HG02981 (cell line): ENCODE measurements around the gene RPL41.

Source experiments
- ATAC-seq: cut with Tn5 transposase; IDR thresholded peaks from one replicate; pipeline ENCODE4 v1.9.1; 2021; ENCODE audit warnings: mild to moderate bottlenecking, moderate library complexity; ENCODE audit not compliant: unreplicated experiment

The RPL41 gene

DNA sequence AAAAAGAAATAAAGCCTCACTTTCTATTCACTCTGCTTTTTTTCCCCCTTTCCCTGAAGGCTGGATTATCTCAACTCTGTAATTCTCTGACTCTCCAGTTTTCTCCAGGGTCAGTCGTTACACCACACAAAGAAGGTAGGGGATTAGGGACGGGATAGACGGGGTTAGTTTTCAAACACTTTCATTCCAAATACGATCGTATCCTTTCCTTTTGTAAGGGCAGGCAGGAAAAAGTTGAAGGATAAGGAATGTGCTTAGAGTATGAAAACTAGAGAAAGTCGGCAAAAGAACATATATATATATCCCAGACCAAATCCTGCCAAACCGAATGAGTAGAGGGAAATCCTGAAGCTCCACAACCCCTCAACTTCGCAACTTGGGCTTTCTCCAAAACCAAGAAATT is 11.1 kb downstream of the RPL41 start:
- no peak for ATAC-seq

DNA sequence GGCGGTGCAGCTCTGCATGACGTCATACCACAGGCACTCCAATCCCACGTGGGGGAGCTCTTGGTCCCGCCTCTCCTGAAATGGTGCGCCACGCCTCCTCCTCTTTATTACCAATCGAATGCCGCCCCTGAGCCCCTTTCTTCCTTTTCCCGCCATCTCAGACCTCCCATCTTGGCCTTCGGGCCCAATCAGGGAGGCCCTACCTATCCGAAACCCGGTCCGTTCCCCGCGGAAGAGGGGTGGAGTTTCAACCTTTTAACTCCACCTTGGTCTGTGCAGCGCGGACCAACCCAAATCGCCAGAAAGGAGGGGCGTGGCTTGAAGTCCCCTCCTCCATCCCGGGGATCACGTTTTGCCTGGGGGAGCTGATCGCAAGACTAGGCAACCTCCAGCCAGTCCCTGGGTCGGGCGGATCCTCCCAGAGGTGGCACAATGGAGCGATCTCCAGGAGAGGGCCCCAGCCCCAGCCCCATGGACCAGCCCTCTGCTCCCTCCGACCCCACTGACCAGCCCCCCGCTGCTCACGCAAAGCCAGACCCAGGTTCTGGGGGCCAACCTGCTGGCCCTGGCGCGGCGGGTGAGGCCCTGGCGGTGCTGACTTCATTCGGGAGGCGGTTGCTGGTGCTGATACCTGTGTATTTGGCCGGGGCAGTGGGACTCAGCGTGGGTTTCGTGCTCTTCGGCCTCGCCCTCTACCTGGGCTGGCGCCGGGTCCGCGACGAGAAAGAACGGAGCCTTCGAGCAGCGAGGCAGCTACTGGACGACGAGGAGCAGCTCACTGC is 11.6 kb downstream of the RPL41 start, which contains the start of gene ESYT1:
TSS of gene ESYT1 (plus strand) at position 380 of the 782 bp plus-strand sequence. CDS start at position 433, 53 bp downstream.
- peak; percentile 88 for ATAC-seq

DNA sequence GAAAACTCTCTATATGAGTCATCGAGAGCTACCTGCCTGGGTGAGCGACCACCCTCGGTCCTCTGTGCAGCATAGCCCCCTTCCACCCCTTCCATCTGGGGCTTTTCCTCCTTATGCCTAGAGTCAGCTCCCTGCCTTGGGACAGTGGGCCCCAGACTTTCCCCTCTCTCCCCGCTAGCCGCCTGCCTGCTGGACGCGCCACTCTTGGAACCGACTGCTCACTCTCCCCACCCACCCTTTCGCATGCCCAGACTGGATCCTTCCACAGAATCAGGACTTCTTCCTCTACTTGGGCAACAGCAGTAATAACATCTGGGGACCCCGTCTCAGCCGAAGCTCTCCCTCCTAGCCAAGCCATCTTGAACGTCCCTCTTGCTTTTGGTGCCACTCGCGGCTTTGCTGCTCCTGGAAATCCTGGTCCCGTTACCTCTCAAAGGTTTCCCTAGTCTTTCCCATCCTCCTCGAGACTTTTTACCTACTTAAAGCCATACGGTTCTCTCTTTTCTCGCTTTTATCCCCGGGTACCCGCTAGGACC is 12.3 kb downstream of the RPL41 start:
- ATAC-seq = peak; percentile 2

DNA sequence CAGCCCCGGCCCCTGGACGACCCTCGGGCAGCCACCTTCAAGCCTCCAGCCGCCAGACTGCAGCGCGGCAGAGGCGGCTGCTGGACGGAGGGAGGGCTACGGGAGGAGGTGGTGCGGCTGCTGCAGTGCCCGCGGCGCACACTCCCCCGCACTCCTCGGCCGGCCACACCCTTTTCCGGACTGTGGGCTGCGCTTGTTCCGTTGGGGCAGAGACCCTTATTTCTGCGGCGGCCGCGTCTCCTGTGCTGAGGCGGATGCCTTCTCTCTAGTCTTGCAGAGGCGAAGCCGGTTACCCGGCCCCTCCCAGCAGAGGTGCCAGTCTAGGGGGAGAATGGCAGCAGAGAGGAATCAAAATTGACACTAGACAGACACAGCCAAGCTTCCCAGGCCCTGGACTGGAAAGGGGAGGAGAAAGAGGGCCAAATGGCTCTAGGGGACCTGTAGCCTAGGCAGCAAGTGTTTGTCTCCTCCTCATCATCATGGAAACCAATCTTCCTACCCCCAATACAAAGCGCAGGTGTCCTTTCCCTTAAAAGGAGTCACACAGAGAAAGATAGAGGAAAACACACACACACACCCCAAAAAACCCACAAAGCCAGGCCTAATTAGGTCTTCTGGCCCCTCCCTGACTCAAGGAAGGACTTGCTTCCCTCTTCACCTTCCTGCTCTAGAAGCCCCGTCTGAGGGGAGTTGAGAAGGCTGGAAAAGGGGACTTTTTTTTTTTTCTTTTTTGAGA is 12.9 kb downstream of the RPL41 start:
- peak; percentile 21 for ATAC-seq

DNA sequence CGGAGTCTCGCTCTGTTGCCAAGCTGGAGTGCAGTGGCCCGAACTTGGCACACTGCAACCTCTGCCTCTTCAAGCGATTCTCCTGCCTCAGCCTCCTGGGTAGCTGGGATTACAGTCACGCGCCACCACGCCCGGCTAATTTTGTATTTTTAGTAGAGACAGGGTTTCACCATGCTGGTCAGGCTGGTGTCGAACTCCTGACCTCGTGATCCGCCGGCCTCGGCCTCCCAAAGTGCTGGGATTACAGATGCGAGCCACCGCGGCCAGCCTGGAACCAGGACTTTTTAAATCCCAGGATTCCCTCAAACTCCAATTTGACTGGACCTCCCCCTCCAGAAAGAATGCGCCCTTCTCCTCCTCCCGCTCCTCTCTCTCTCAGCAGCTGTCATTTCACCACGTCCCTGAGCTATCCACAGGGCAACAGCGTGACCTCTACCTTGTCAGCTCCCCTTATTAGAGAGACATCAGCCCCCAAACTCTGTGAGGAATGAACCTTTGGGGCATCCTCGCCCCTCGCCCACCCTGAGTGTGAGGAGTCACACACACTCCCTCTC is 13.6 kb downstream of the RPL41 start:
- no peak for ATAC-seq

DNA sequence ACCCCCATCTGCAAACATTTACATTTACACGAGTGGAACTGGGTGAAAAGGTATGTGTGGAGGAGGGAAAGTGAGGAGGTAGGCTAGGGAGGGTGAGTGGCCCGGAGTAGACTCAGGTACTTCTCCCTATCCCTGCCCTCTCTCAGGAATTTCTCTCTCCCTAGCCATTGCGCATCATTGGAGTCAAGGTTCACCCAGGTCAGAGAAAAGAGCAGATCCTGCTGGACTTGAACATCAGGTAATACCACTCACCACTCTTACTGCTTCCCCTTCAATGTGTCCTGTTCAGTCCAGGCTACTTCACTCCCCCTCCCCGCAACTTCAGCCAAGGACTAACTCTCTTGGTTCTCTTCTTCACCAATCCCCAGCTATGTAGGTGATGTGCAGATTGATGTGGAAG is 14.4 kb downstream of the RPL41 start:
- no peak for ATAC-seq

DNA sequence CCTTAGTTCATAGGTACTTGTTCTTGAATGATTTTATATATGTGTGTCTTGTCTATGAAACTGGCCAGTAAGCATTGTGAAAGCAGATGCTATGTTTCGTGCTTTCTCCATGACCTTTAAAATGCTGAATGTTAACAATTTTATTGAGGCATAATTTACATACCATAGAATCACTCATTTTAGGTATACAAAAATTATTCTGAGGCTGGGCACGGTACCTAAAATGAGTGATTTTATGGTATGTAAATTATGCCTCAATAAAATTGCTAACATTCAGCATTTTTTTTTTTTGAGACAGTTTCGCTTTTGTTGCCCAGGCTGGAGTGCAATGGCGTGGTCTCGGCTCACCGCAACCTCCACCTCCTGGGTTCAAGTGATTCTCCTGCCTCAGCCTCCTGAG is 18.5 kb downstream of the RPL41 start:
- ATAC-seq = no peak

DNA sequence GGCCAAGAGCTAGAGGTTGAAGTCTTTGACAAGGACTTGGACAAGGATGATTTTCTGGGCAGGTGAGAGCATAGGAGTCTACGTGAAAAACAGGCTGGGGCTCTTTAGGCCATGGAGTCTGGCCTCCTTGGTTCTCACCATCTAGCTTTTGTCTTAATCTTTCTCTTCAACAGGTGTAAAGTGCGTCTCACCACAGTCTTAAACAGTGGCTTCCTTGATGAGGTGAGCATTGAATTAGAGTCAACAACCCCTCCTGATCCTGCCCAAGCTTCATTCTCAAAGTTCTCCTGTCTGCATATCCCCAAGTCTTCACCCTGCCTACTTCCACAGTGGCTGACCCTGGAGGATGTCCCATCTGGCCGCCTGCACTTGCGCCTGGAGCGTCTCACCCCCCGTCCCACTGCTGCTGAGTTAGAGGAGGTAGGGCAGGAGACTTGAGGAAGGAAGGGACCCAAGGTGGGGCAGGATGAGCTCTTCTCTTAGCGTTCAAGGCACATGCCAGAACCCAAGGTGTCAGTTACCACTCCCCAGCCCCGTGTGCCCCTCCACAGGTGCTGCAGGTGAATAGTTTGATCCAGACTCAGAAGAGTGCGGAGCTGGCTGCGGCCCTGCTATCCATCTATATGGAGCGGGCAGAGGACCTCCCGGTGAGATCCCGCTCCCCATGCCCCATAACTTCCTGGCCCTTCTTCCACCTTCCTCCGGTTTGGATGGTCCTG is 21.6 kb downstream of the RPL41 start:
- no peak for ATAC-seq

DNA sequence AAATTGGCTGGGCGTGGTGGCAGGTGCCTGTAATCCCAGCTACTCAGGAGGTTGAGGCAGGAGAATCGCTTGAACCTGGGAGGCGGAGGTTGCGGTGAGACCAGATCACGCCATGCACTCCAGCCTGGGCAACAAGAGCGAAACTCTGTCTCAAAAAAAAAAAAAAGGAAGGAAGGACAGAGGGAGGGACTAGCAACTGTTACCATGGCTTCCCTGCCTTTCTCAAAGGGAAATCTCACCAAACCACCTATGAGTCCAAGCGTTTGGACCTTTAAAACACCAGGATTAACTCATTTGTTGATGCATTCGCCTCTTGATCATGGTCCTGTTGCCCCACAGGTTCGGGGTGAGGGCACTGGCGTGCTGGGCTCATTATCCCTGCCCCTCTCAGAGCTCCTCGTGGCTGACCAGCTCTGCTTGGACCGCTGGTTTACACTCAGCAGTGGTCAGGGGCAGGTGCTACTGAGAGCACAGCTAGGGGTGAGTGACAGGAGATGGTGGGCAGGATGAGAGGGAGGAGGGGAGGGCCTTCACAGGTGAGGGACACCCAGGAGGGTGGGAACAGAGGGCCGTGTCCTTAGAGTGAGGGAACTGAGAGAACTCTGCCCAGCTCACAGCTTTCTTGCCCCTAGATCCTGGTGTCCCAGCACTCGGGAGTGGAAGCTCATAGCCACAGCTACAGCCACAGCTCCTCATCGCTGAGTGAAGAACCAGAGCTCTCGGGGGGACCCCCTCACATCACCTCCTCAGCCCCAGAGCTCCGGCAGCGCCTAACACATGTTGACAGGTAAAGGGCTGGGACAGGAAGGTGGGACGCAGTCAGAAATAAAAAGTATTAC is 25.7 kb downstream of the RPL41 start:
- ATAC-seq = no peak

DNA sequence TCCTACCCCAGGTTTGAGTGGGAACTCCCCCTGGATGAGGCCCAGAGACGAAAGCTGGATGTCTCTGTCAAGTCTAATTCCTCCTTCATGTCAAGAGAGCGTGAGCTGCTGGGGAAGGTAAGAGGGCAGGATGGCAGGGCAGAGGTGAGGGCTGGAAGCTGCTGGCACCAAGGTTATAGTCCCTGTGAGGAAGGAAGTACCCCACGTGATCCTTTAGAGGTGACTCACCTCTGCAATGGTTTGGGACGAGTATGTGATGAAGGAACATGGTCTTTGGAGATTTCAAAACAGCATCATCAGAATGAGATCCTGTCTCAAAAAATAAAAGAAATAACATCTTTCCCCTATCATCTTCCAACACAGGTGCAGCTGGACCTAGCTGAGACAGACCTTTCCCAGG is 26.8 kb downstream of the RPL41 start:
- no peak for ATAC-seq

DNA sequence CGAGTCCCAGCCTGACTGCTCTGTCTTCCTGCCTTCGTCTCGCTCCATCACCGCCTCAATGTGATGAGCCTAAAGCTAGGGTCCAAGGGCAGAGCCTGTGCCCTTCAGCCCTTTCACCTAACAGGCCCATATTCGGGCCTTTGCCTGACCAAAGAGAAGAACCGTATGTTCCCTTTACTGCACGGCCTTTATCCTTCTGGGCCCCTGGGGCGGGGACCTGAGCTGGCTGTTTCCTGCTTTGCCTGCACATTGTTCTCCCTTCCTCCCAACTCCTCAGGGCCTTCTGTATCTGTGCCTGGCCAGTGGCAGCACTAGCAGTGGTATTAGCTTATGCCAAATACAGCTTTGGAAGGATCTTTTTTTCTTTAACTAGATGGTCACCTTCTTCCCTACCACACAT is 27.4 kb downstream of the RPL41 start:
- ATAC-seq = no peak

DNA sequence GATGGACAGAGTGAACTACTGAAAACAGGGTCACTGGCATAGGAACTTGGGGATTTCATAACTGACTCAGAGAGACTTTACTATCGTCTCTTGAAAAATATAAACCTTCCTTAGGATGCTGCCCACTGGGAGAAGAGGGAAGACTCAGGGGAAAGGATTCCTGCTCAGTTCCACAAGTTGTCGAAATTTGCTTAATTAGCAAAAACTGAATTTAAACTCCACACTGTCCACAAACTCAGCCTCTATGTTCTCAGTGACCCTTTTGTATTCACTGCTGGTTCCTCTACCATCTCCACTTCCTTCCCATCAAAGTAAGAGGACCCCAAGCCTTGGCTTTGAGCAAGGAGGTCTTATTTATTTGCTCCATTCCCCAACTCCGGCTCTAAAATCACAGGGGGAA is 28.8 kb downstream of the RPL41 start:
- ATAC-seq = no peak

DNA sequence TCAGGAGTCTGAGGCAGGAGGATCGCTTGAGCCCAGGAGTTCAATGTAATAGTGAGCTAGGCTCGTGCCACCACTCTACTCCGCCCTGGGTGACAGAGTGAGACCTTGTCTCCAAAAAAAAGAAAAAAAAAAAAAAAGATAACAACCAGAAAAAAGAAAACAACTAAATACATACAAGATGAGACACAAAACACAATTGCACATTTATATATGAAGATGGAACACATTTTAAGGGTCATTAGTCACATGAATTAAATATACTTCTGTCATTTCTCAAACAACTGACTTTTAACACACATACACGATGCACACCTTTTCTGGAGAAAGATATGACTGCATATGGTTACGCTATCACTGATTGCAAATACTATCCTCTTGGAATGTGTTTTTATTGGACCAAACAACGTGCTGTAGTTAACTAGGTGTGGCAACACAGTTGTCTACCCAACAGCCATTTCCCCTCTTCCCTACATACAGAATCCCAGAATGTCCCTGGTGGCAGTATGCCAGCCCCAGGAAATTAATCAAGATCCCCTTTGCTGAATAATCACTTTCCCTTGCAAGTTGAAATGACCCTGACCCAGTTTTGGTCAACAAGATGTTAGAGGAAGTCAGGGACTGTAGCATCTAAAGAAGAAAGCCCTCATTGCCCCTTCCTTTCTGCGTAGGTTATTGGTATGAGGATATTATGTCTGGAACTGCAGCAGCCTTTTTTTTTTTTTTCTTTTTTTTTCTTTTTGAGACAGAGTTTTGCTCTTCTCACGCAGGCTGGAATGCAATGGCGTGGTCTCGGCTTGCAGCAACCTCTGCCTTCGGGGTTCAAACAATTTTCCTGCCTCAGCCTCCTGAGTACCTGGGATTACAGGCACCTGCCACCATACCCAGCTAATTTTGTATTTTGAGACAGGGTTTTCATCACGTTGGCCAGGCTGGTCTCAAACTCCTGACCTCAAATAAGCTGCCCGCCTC is 30.3 kb downstream of the RPL41 start:
- no peak for ATAC-seq

DNA sequence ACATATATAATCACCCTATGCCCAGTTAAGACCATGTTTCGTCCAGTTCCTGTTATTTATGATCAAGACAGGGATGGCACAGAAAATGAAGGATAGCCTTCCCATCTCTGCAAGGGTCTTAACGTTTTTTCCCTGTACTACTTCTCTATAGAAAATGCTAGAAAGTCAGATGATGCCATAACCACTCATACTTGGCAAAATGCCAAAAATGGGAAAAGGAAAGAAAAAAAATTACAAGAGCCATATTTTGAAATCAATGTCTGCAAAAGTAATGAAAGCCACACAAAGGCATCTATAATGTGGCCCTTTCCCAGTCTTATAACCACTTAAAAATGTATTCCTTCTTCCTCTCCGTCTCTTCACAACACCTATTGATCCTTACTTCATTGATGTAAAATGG is 34.1 kb downstream of the RPL41 start:
- no peak for ATAC-seq

DNA sequence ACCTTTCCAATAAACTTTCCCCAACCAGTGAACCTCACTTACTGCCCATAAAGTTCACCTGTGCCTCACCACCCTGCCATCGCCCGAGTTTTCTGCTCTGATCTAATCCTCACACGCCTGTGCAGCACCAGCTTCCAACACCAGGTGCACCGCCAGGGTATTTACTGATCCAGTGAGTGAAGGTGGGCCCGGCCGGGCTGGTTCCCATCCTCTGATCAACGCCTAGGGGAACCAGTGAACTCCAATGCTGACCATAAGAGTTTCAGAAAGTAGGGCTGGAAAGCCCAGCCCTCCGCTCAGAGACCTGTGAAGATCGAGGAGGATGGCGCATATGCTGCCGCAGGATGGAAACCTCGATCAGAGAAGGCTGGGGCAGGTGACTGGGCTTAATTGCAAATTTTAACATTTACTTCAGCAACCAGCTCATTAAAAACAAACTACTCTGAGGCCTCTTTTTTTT is 35.3 kb downstream of the RPL41 start:
- ATAC-seq = peak; percentile 47

DNA sequence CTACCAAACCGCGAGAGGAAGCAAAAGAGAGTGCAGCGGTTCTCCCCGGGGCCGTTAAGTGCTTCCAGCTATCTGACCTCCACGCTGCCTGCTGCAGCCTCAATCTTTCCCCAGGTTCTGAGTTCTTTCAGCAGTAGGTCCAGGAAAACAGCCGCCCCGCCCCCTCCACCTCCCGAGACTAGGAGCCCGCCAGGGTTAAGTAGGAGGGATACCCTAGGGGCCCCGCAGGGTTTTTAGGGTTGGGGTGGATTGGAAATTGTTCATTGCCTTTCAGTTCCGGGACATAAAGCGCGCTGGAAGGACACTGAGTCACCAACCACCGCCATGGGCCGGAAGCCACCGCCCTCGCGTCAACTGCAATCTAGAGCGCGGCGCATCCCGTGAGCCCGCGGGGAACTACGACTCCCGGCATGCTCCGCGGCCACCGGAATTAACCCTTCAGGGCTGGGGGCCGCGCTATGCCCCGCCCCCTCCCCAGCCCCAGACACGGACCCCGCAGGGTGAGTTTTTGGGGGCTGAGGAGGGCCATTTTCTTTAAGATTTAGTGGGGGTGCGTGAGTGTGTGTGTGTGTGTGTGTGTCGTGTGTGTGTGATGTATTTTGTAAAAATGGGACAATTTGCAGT is 35.8 kb downstream of the RPL41 start, which contains the start of gene MYL6B:
TSS of gene MYL6B (plus strand) at position 456 of the 624 bp plus-strand sequence. CDS start 1,332 bp downstream, outside the sequence.
- peak; percentile 86 for ATAC-seq

DNA sequence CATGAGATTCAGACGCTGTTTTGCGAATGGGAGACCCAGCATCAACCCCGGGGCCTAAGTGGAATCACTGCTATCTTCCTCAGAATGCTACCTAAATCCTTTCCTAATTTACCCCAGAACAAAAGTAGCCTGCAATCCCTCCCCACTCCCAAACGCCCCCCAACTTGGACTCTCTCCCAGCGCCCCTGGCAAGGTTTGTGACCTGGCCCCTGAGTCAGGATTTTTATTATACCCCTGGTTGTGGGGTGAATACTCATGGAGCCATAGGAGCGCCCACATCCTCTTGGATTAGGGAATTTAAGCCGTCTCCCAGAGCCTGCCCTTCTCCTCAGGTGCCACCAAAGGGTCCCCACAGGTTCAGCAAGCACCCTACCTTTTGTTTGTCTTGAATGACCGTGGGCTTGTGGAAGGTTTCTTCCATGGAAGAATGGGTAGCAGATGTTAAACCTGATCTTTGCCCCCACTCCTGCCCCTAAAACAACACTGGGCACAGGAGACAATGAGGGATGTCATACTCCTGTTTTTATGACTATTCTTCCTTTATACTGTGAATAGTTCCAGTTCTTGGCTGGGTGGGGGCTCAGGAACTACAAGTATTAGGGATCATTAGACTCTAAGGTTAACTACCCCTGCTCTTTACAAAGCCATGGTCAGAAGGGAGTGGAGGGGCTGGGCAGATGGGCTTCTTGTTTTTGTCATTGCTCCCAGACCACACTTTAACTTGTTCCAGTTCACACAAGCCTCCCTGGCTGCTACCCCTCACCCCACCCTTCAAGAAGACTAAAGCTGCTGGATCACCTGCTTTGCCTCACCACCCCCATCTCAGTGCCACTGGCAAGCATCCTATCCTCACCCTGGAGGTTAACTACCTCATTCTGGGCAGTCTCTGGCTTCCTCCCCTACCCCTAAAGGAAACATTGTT is 36.6 kb downstream of the RPL41 start:
- no peak for ATAC-seq
